Activated CD8-positive, alpha-beta T cell treated with anti-CD3 and anti-CD28 coated beads, Interleukin-2, amount 10 ng/mL, durations not matched to agents 7 days and 5 days (primary cell): ENCODE data around the gene NHSL1. TPM values are rescaled to one million over a fixed set of nuclear protein-coding genes. Genes with fewer than 3 reads are reported as not detected.

Experiments
- ATAC-seq: fragments of 150-1000 bp; cut with Tn5 transposase; one replicate; pipeline ENCODE4 v1.10.0; 2021; ENCODE audit warnings: moderate library complexity
- CTCF ChIA-PET: fragments of 350-600 bp; sonication (Branson Sonifier 250); formaldehyde crosslinking; loops from one replicate; lab custom pipeline; 2021; ENCODE audit warnings: antibody characterized with exemption; lab: Charles Lee
- POLR2A ChIA-PET: fragments of 350-600 bp; sonication (Branson Sonifier 250); formaldehyde crosslinking; loops from one replicate; lab custom pipeline; 2021; ENCODE audit warnings: antibody characterized with exemption; lab: Charles Lee
- DNase-seq: peaks from one replicate; pipeline ENCODE4 v3.0.0-alpha.2; 2020
- H3K27ac Mint-ChIP-seq: one replicate; pipeline ENCODE4 v1.8.0; 2021; ENCODE audit warnings: mild to moderate bottlenecking, mixed read lengths
- H3K27me3 Mint-ChIP-seq: one replicate; pipeline ENCODE4 v1.8.0; 2021; ENCODE audit warnings: low read depth, mixed read lengths
- H3K36me3 Mint-ChIP-seq: one replicate; pipeline ENCODE4 v1.8.0; 2021; ENCODE audit warnings: low read depth, mixed read lengths
- H3K4me1 Mint-ChIP-seq: one replicate; pipeline ENCODE4 v1.8.0; 2021; ENCODE audit warnings: low read depth, mixed read lengths
- H3K4me3 Mint-ChIP-seq: one replicate; pipeline ENCODE4 v1.8.0; 2021; ENCODE audit warnings: mild to moderate bottlenecking, mixed read lengths
- H3K9me3 Mint-ChIP-seq: one replicate; pipeline ENCODE4 v1.8.0; 2022; ENCODE audit warnings: mixed read lengths; ENCODE audit not compliant: insufficient read depth
- total RNA-seq, 2 experiments: library from RNA; stranded (reverse); gene quantifications; one replicate each; pipeline ENCODE4 v1.2.3, GENCODE V29; 2021

The NHSL1 gene
- total RNA-seq, 2 experiments from 2014 or later: 0.13 to 0.34 TPM

GRCh38 chr6:138476116-138476515, 23.2 kb downstream of the NHSL1 start:
- ATAC-seq: no peak
- H3K9me3 Mint-ChIP-seq: no peaks in the 10 kb centered on the region
- peaks cover 1% of the 10 kb centered on the region for H3K27me3 Mint-ChIP-seq
- ChIA-PET POLR2A (interaction anchor here (0.7 to 1.2 kb wide), 2 partner anchors 11 to 20 kb away, joined by 3 to 5 read pairs; no protein-coding TSS in a partner anchor), CTCF (no interaction called here)
- H3K4me1 Mint-ChIP-seq: no peaks in the 10 kb centered on the region
- no peak overlapping the region for H3K27ac Mint-ChIP-seq
- H3K4me3 Mint-ChIP-seq: no peak overlapping the region
- no peak for DNase-seq
- H3K36me3 Mint-ChIP-seq: no peaks in the 10 kb centered on the region

GRCh38 chr6:138473144-138473543, 26.1 kb downstream of the NHSL1 start:
- peaks cover 2% of the 10 kb centered on the region for H3K27me3 Mint-ChIP-seq
- no peak for ATAC-seq
- POLR2A ChIA-PET: no interaction called here
- no peak overlapping the region for H3K4me3 Mint-ChIP-seq
- no peaks in the 10 kb centered on the region for H3K9me3 Mint-ChIP-seq
- no peak overlapping the region for H3K27ac Mint-ChIP-seq
- H3K36me3 Mint-ChIP-seq: no peaks in the 10 kb centered on the region
- CTCF ChIA-PET: no interaction called here
- no peaks in the 10 kb centered on the region for H3K4me1 Mint-ChIP-seq
- DNase-seq: no peak

GRCh38 chr6:138468320-138469015, 30.8 kb downstream of the NHSL1 start:
- ChIA-PET POLR2A (no interaction called here), CTCF (no interaction called here)
- Mint-ChIP-seq H3K36me3 (no peaks in the 10 kb centered on the region), H3K4me1 (peaks cover 5% of the 10 kb centered on the region), H3K4me3 (no peak overlapping the region), H3K9me3 (no peaks in the 10 kb centered on the region), H3K27ac (no peak overlapping the region), H3K27me3 (peaks cover 2% of the 10 kb centered on the region)
- no peak for ATAC-seq
- DNase-seq: no peak

- CTCF ChIA-PET: no interaction called here
Observed at GRCh38 chr6:138467901-138468300, 31.4 kb downstream of the NHSL1 start.

GRCh38 chr6:138465007-138465645, 34.2 kb downstream of the NHSL1 start:
- POLR2A ChIA-PET: no interaction called here
- Mint-ChIP-seq H3K27ac (no peak overlapping the region), H3K36me3 (no peaks in the 10 kb centered on the region), H3K4me3 (no peak overlapping the region), H3K9me3 (peaks cover 9% of the 10 kb centered on the region), H3K27me3 (peaks cover 2% of the 10 kb centered on the region), H3K4me1 (peaks cover 5% of the 10 kb centered on the region)
- no peak for ATAC-seq
- CTCF ChIA-PET: interaction anchor here (0.6 to 1.7 kb wide), 2 partner anchors 36 to 44 kb away, joined by 3 to 11 read pairs; no protein-coding TSS in a partner anchor
- DNase-seq: no peak

More at GRCh38 chr6:138467901-138468300, 31.4 kb downstream of the NHSL1 start:
- DNase-seq (no peak), ATAC-seq (no peak)
- Mint-ChIP-seq H3K9me3 (no peaks in the 10 kb centered on the region), H3K36me3 (no peaks in the 10 kb centered on the region), H3K4me1 (peaks cover 5% of the 10 kb centered on the region), H3K27me3 (peaks cover 2% of the 10 kb centered on the region), H3K4me3 (no peak overlapping the region), H3K27ac (no peak overlapping the region)
- POLR2A ChIA-PET: no interaction called here

GRCh38 chr6:138464085-138464484, 35.2 kb downstream of the NHSL1 start:
- ChIA-PET POLR2A (no interaction called here), CTCF (interaction anchor here (1.7 kb wide), 1 partner anchor 45 kb away, joined by 11 read pairs; no protein-coding TSS in a partner anchor)

GRCh38 chr6:138461647-138462046, 37.6 kb downstream of the NHSL1 start:
- Mint-ChIP-seq H3K4me3 (no peak overlapping the region), H3K4me1 (peaks cover 14% of the 10 kb centered on the region), H3K36me3 (peaks cover 5% of the 10 kb centered on the region), H3K27ac (peak overlapping the region; percentile 37), H3K27me3 (no peaks in the 10 kb centered on the region), H3K9me3 (peaks cover 9% of the 10 kb centered on the region)
- ATAC-seq (no peak), DNase-seq (no peak)
- ChIA-PET POLR2A (no interaction called here), CTCF (no interaction called here)

More at GRCh38 chr6:138464085-138464484, 35.2 kb downstream of the NHSL1 start:
- Mint-ChIP-seq H3K36me3 (no peaks in the 10 kb centered on the region), H3K27me3 (no peaks in the 10 kb centered on the region), H3K4me1 (peaks cover 5% of the 10 kb centered on the region), H3K9me3 (peaks cover 9% of the 10 kb centered on the region), H3K4me3 (no peak overlapping the region), H3K27ac (no peak overlapping the region)
- DNase-seq (no peak), ATAC-seq (no peak)

GRCh38 chr6:138456401-138456790, 42.9 kb downstream of the NHSL1 start:
- CTCF ChIA-PET: interaction anchor here (1.0 to 2.4 kb wide), 9 partner anchors 15 to 61 kb away, joined by 3 to 24 read pairs (median 8); partner anchors contain the start of gene HEBP2
- DNase-seq: no peak
- POLR2A ChIA-PET: interaction anchor here (0.8 to 2.0 kb wide), 4 partner anchors 52 to 317 kb away, joined by 4 to 11 read pairs (median 7); partner anchors contain the start of genes CCDC28A and HEBP2

GRCh38 chr6:138455746-138456400, 43.4 kb downstream of the NHSL1 start:
- peak; percentile 51 for DNase-seq
- H3K4me3 Mint-ChIP-seq: peak overlapping the region; percentile 58
- H3K27ac Mint-ChIP-seq: peak overlapping the region; percentile 91
- H3K27me3 Mint-ChIP-seq: peaks cover 2% of the 10 kb centered on the region
- ATAC-seq: peak; percentile 83
- CTCF ChIA-PET: interaction anchor here (0.8 to 2.4 kb wide), 14 partner anchors 14 to 135 kb away, joined by 3 to 24 read pairs (median 6); partner anchors contain the start of gene HEBP2
- peaks cover 29% of the 10 kb centered on the region for H3K4me1 Mint-ChIP-seq
- H3K36me3 Mint-ChIP-seq: peaks cover 5% of the 10 kb centered on the region
- H3K9me3 Mint-ChIP-seq: peaks cover under 1% of the 10 kb centered on the region
- POLR2A ChIA-PET: interaction anchor here (0.5 to 2.0 kb wide), 7 partner anchors 20 to 1238 kb away, joined by 3 to 11 read pairs (median 4); partner anchors contain the start of genes CCDC28A and HEBP2

More at GRCh38 chr6:138456401-138456790, 42.9 kb downstream of the NHSL1 start:
- peaks cover 6% of the 10 kb centered on the region for H3K9me3 Mint-ChIP-seq
- H3K27me3 Mint-ChIP-seq: no peaks in the 10 kb centered on the region
- H3K27ac Mint-ChIP-seq: peak overlapping the region; percentile 91
- H3K4me1 Mint-ChIP-seq: peaks cover 29% of the 10 kb centered on the region
- no peak for ATAC-seq
- H3K4me3 Mint-ChIP-seq: peak overlapping the region; percentile 58
- H3K36me3 Mint-ChIP-seq: peaks cover 5% of the 10 kb centered on the region

GRCh38 chr6:138454981-138455706, 44.1 kb downstream of the NHSL1 start:
- peak; percentile 82 for ATAC-seq
- peaks cover 5% of the 10 kb centered on the region for H3K36me3 Mint-ChIP-seq
- no peaks in the 10 kb centered on the region for H3K9me3 Mint-ChIP-seq
- peak overlapping the region; percentile 91 for H3K27ac Mint-ChIP-seq
- ChIA-PET POLR2A (interaction anchor here (0.5 to 2.0 kb wide), 6 partner anchors 19 to 1237 kb away, joined by 3 to 11 read pairs (median 4); partner anchors contain the start of genes CCDC28A and HEBP2), CTCF (interaction anchor here (0.6 to 2.4 kb wide), 14 partner anchors 13 to 310 kb away, joined by 3 to 24 read pairs (median 6); partner anchors contain the start of gene HEBP2)
- DNase-seq: peak; percentile 81
- peaks cover 29% of the 10 kb centered on the region for H3K4me1 Mint-ChIP-seq
- peak overlapping the region; percentile 58 for H3K4me3 Mint-ChIP-seq
- peaks cover 3% of the 10 kb centered on the region for H3K27me3 Mint-ChIP-seq

GRCh38 chr6:138451043-138451442, 48.3 kb downstream of the NHSL1 start:
- Mint-ChIP-seq H3K4me1 (peaks cover 14% of the 10 kb centered on the region), H3K9me3 (no peaks in the 10 kb centered on the region), H3K27me3 (peaks cover 3% of the 10 kb centered on the region), H3K27ac (no peak overlapping the region), H3K36me3 (no peaks in the 10 kb centered on the region), H3K4me3 (no peak overlapping the region)
- no peak for DNase-seq
- ChIA-PET CTCF (no interaction called here), POLR2A (no interaction called here)
- no peak for ATAC-seq
